Measurements from ENCODE around the gene RPP21. TPM values are rescaled to one million over a fixed set of nuclear protein-coding genes. Genes with fewer than 3 reads are reported as not detected.
A peak's percentile ranks its signal among the peaks of the same experiment; 100 is the strongest.

Gene RPP21
- total and polyA plus RNA-seq, 5 donors from 2014 or later: 38.7 to 122 (median 93.6) TPM

DNA sequence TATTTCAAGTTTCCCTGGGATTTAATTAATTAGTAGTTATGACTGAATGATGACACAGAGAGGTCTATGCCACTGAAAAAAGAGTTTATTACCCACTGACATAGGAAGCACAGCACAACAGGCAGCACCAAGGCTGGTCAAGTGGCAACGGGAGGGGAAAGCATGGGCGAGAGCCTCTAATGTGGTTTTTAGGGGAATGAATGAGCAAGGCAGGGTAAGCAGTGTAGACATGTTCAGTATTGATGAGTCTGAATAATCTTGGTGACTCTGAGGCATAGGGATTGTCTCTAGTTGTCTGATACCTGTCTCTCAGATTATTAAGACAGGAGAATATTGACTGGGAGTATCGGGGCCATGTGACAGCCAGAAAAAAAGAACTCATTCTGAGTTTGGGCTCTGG is 46.3 kb downstream of the RPP21 start:
- ATAC-seq (ENCODE audit: low read depth in 2 of 2): no peak
- Mint-ChIP-seq H3K27me3 (peaks cover 77% of the 10 kb centered on the region), H3K4me1 (no peaks in the 10 kb centered on the region), H3K27ac (no peak overlapping the region), H3K36me3 (no peaks in the 10 kb centered on the region), H3K9me3 (peaks cover 0 to 1% (median 0%) of the 10 kb centered on the region in 7 donors), H3K4me3 (no peak overlapping the region)
- DNase-seq: no peak
- Histone ChIP-seq H3K27ac (ENCODE audit: insufficient read depth, low read length, poor library complexity, severe bottlenecking) (no peak overlapping the region), H3K36me3 (ENCODE audit: control insufficient read depth, insufficient read depth, low read length) (no peaks in the 10 kb centered on the region), H3K27me3 (ENCODE audit: control insufficient read depth, insufficient read depth, low read length) (peaks cover 51% of the 10 kb centered on the region), H3K9me3 (ENCODE audit: control insufficient read depth in 2 of 2, low read length in 2 of 2) (no peaks in the 10 kb centered on the region), H3K4me1 (ENCODE audit: control insufficient read depth, insufficient read depth, low read length, poor library complexity, severe bottlenecking) (no peaks in the 10 kb centered on the region), H3K4me3 (ENCODE audit: low read depth, low read length) (no peak overlapping the region)

DNA sequence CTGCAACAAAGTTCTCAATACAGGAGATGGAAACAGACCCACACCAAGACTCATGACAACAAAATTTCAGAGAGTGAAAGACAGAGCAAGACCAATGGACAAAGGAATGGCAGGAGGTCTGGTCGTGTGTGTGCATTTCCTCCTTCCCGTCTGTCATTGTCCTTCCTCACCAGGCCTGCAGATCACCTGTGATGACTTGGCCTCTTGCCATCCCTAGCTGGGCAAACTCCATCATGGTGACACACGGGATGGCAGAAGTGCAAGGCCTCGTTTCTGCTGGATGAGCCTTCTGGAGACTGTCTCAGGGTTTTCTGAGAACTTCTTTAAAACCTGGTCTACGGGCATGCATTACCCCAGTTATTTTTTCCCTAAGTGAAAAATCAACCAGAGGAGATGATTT is 49.2 kb downstream of the RPP21 start:
- Mint-ChIP-seq H3K27me3 (peaks cover 69% of the 10 kb centered on the region), H3K27ac (peak overlapping the region in 1 of 3 donors; percentile 48), H3K4me1 (peaks cover 0 to 6% (median 2%) of the 10 kb centered on the region in 4 donors), H3K36me3 (no peaks in the 10 kb centered on the region), H3K9me3 (no peaks in the 10 kb centered on the region), H3K4me3 (no peak overlapping the region)
- Histone ChIP-seq H3K9me3 (ENCODE audit: control insufficient read depth in 2 of 2, low read length in 2 of 2) (no peaks in the 10 kb centered on the region), H3K4me1 (ENCODE audit: control insufficient read depth, insufficient read depth, low read length, poor library complexity, severe bottlenecking) (no peaks in the 10 kb centered on the region), H3K27me3 (ENCODE audit: control insufficient read depth, insufficient read depth, low read length) (peaks cover 41% of the 10 kb centered on the region), H3K27ac (ENCODE audit: insufficient read depth, low read length, poor library complexity, severe bottlenecking) (no peak overlapping the region), H3K4me3 (ENCODE audit: low read depth, low read length) (no peak overlapping the region), H3K36me3 (ENCODE audit: control insufficient read depth, insufficient read depth, low read length) (no peaks in the 10 kb centered on the region)
- DNase-seq (no peak), ATAC-seq (ENCODE audit: low read depth in 2 of 2) (no peak)

Other genes with a start within 250 kb of the RPP21 start
- not detected for gene TRIM31, start 232.1 kb upstream of the RPP21 start, total RNA-seq
- under 1 TPM in 2 of 4 donors, not detected in 2; 0.13 to 0.18 TPM for gene TRIM31, start 232.1 kb upstream of the RPP21 start, polyA plus RNA-seq
- 0.39 TPM for gene TRIM40, start 209.0 kb upstream of the RPP21 start, total RNA-seq
- gene TRIM40, start 209.0 kb upstream of the RPP21 start, polyA plus RNA-seq: not detected
- not detected for gene TRIM10, start 183.9 kb upstream of the RPP21 start, total RNA-seq
- gene TRIM10, start 183.9 kb upstream of the RPP21 start, polyA plus RNA-seq: not detected
- gene TRIM15, start 181.6 kb upstream of the RPP21 start, total RNA-seq: not detected
- not detected for gene TRIM15, start 181.6 kb upstream of the RPP21 start, polyA plus RNA-seq
- 75.1 TPM for gene TRIM26, start 131.8 kb upstream of the RPP21 start, total RNA-seq
- gene TRIM26, start 131.8 kb upstream of the RPP21 start, polyA plus RNA-seq: 10 to 100 TPM; 43.3 to 55.1 (median 49.7) TPM
- gene TRIM39, start 18.2 kb upstream of the RPP21 start, total RNA-seq: 39.2 TPM
- gene TRIM39, start 18.2 kb upstream of the RPP21 start, polyA plus RNA-seq: 10 to 100 TPM in 2 of 4 donors, 1 to 10 TPM in 2; 5.2 to 14.9 (median 10.6) TPM
- gene HLA-E, start 144.4 kb downstream of the RPP21 start, total RNA-seq: 1,662 TPM
- gene HLA-E, start 144.4 kb downstream of the RPP21 start, polyA plus RNA-seq: 1,000 to 10,000 TPM; 2,373 to 2,677 (median 2,539) TPM
- 189 TPM for gene GNL1, start 211.3 kb downstream of the RPP21 start, total RNA-seq
- 10 to 100 TPM; 36.6 to 41.7 (median 37.6) TPM for gene GNL1, start 211.3 kb downstream of the RPP21 start, polyA plus RNA-seq
- 12.0 TPM for gene PRR3, start 212.1 kb downstream of the RPP21 start, total RNA-seq
- gene PRR3, start 212.1 kb downstream of the RPP21 start, polyA plus RNA-seq: 10 to 100 TPM in 1 of 4 donors, 1 to 10 TPM in 3; 4.9 to 10.1 (median 7.7) TPM
- 113 TPM for gene ABCF1, start 226.3 kb downstream of the RPP21 start, total RNA-seq
- gene ABCF1, start 226.3 kb downstream of the RPP21 start, polyA plus RNA-seq: 10 to 100 TPM; 14.3 to 25.3 (median 16.4) TPM

Measured in CD4-positive, CD25-positive, alpha-beta regulatory T cell (primary cell).